ACHN (cell line): ENCODE measurements around the gene USP2.

Experiments
- DNase-seq: peaks from one replicate; pipeline ENCODE4 v3.0.0-alpha.2; 2015
- in situ Hi-C: cut with HindIII; loops from 2 replicates; pipeline ENCODE4 v1.10.0; 2017; ENCODE audit warnings: low sequenced_read_pairs, low pct_ligation_motif_present, low pct_unique_long_range_greater_than_20kb

The USP2 gene

GRCh38 chr11:119380160-119380826 lies 1.2 kb downstream of the USP2 start:
- no peak for DNase-seq
- in situ Hi-C loops = no loop called here

- no peak for DNase-seq
- in situ Hi-C loops = no loop called here
These were observed 2.5 kb downstream of the USP2 start for GRCh38 chr11:119378851-119379465.

DNA sequence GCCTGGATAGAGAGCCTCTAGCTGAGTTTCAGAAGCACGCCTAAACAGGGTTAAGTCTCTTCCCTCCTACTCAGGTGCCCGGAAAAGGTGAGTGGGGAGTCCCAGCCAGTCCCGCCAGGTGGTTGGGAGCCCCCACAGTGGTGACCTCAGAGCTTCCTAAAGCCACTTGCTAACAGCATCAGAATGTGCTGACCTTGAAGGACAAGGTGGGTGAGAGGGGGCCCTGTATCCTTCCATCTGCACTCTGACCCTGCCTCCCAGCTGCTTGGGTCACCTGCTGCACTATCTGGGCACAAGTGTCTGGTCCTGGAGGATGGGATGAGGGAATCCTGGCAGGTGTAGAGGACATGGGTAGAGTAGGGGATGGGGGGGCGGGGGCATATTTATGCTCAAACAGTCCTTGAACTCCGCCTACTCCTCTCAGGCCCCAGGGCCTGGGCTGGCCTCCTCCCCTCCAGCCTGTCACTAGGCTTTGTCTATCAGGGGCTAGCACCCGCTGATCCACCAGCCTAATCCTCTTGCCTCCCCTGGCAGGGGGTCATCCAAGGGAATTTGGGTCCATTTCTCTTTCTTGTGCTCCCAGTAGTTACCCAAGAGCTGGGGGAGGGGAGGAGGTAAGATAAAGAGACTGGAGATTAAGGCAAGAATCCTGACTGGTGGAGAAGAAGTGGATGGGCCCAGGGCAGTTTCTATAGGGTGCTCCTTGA lies 3.4 kb downstream of the USP2 start:
- DNase-seq = no peak
- in situ Hi-C loops = no loop called here

GRCh38 chr11:119377112-119377901 lies 4.2 kb downstream of the USP2 start:
- no peak for DNase-seq

DNA sequence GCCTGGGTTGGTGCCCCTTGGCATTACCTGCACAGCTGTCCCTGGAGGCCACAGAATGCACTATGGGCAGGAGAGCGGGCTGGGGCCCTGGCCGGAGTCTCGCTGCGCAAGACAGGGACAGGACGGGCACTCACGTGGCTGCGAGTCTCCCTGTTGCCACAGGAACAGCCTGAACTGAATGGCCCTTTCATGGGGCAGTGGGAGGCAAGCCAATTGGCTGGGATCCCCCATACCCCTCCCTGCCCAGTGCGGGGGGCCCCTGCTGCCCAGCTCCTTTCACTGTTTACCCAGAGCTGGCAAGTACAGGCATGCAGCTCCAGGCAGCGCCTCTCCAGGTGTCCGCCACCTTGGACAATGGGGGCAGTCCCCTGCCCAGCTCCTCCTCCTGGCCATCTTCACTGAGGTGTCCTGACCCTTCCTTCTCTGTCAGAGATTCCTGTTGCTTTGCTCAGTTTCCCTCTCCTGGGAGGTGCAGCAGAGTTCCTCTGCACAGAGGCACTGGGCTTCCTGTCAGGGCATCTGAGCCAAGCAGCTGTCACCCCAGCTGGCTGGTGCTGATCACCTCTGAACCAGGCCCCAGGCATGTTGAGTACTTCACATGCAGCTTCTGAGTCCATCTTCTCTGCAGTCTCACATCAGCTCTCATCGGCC lies 5.2 kb downstream of the USP2 start:
- no peak for DNase-seq
- in situ Hi-C loops = no loop called here

More at GRCh38 chr11:119377112-119377901, 4.2 kb downstream of the USP2 start:
- in situ Hi-C loops = no loop called here

GRCh38 chr11:119375337-119376196 lies 5.9 kb downstream of the USP2 start:
- in situ Hi-C loops = no loop called here
- no peak for DNase-seq

GRCh38 chr11:119374632-119375336 lies 6.7 kb downstream of the USP2 start:
- no peak for DNase-seq
- in situ Hi-C loops = no loop called here

DNA sequence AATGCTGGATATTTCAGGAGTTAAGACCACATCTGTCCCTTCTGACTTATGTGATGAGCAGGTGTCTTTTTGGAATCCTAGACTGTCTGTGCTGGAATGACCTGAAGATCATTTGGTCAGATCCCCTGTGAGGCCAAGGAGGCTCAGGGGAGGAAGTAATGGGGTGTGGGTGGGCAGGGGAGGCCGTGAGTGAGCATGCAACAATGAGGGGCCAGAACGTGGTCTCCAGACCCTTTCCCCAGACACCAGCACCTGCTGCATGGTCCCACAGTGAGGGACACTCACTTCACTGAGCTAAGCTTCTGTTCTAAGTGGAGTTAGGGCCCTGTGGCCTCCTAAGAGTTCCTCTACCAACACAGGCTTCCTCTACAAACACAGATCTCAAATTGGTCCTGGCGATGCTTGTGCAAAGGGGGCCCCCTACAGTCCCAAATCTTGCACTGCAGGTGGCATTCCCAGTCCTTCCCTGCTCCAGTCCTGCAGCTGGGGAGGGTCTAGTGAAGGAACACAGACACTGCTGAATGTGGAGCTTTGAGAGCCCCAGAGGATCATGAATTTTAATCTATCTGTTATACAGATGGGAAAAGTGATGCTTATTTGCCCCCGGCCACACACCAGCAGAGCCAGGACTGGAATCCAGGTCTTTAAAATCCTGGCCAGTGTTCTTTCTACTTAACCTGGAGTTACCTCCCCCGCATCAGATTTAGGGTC lies 7.4 kb downstream of the USP2 start:
- peak; percentile 68 for DNase-seq
- in situ Hi-C loops = no loop called here

- in situ Hi-C loops = no loop called here
- DNase-seq = no peak
These were observed 8.2 kb downstream of the USP2 start for GRCh38 chr11:119373059-119373920.

- no peak for DNase-seq
- in situ Hi-C loops = no loop called here
These were observed 9.0 kb downstream of the USP2 start for GRCh38 chr11:119372260-119373058.

DNA sequence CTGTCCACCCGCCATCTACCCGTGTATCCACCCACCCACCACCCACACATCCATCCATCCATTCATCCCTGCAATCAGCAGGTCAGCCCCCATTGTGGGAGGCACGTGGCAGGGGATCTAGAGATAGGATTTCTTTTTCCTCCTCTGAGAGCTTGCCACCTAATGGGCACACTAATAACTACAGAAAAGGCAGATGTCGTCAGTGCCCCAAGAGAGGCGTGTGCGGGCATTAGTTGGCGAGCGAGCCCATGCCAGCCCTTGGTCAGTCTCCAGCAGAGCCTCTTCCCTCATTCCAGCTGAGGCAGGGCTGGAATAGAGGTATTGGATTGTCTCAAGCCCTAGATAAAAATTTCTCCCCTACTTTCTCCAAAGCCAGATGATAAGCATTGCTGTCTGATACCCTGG lies 9.7 kb downstream of the USP2 start:
- DNase-seq = peak; percentile 47
- in situ Hi-C loops = no loop called here

DNA sequence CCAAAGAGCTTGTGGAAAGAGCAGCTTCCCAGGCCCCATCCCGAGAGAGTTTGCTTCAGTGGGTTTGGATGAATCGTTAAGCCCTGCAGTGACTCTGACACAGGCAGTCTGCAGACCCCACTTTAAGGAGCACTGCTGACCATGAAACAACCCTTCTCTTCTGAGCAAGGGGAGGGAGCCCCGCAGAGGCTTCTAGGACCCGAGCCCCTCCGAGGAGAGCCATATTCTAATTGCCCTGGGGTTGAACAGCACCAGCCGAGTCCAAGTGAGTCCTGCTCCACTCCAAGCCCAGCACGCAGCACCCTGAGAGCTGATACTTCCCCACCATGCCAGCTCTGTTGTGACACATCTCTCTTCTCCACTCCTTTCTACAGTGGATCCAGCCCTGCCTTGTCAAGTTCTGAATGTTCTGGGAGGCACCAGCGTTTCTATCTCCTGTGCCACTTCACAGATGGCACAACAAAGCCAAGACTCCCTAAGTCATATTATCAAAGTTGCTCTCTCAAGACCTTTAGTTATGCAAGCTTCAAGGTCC lies 10.4 kb downstream of the USP2 start:
- no peak for DNase-seq
- in situ Hi-C loops = no loop called here

GRCh38 chr11:119370486-119371046 lies 10.9 kb downstream of the USP2 start:
- no peak for DNase-seq
- in situ Hi-C loops = no loop called here

GRCh38 chr11:119369132-119369925 lies 12.2 kb downstream of the USP2 start:
- in situ Hi-C loops = no loop called here
- DNase-seq = no peak
